SK-N-MC (cell line): ENCODE measurements around the gene CD4.

ENCODE experiments used
- DNase-seq: peaks from one replicate; pipeline ENCODE4 v3.0.0-alpha.2; 2011; ENCODE audit warnings: low read depth, low spot score
- H3K27ac ChIP-seq: fragments of 200-600 bp; sonication (generic); 2 replicates; pipeline ENCODE4 v1.5.1; 2016; ENCODE audit warnings: mixed run types
- H3K36me3 ChIP-seq: fragments of 200-600 bp; sonication (generic); 2 replicates; pipeline ENCODE4 v1.6.1; 2017; ENCODE audit warnings: antibody characterized with exemption, low read length, mixed read lengths; ENCODE audit not compliant: insufficient read depth
- H3K4me3 ChIP-seq: fragments of 200-600 bp; sonication (generic); 2 replicates; pipeline ENCODE4 v1.5.1; 2016
- H3K9ac ChIP-seq: fragments of 200-600 bp; sonication (generic); 2 replicates; pipeline ENCODE4 v1.8.0; 2017; ENCODE audit warnings: mixed run types, mixed read lengths; ENCODE audit not compliant: insufficient read length
- H3K9me3 ChIP-seq: fragments of 200-600 bp; sonication (generic); 2 replicates; pipeline ENCODE4 v1.6.1; 2017; ENCODE audit warnings: low read depth, mild to moderate bottlenecking, antibody characterized with exemption, low read length, moderate library complexity, mixed read lengths
- EZH2 ChIP-seq: fragments of 200-600 bp; sonication (generic); IDR thresholded peaks from one replicate; pipeline ENCODE4 v1.6.1; 2017; ENCODE audit warnings: antibody characterized with exemption
- FOXP2 ChIP-seq: optimal IDR thresholded peaks from 2 replicates; pipeline ENCODE3; 2011; ENCODE audit warnings: mild to moderate bottlenecking, moderate library complexity; ENCODE audit not compliant: insufficient read depth; ENCODE audit errors: extremely low read length, control extremely low read depth
- POLR2AphosphoS5 ChIP-seq: IDR thresholded peaks from 2 replicates; pipeline ENCODE4 v1.6.1; 2012; ENCODE audit warnings: mild to moderate bottlenecking, low read depth, low read length, borderline replicate concordance

CD4 gene

GRCh38 chr12:6849427-6849826 lies 60.1 kb downstream of the CD4 start:
- H3K4me3 ChIP-seq, result peak overlapping the region; percentile 82
- H3K9me3 ChIP-seq, result no peaks in the 10 kb centered on the region
- no peak overlapping the region for H3K27ac ChIP-seq
- H3K9ac ChIP-seq, result peak overlapping the region; percentile 77
- TF ChIP-seq EZH2 (no peak), POLR2AphosphoS5 (no peak), FOXP2 (no peak)
- no peak for DNase-seq
- peaks cover 36% of the 10 kb centered on the region for H3K36me3 ChIP-seq

DNA sequence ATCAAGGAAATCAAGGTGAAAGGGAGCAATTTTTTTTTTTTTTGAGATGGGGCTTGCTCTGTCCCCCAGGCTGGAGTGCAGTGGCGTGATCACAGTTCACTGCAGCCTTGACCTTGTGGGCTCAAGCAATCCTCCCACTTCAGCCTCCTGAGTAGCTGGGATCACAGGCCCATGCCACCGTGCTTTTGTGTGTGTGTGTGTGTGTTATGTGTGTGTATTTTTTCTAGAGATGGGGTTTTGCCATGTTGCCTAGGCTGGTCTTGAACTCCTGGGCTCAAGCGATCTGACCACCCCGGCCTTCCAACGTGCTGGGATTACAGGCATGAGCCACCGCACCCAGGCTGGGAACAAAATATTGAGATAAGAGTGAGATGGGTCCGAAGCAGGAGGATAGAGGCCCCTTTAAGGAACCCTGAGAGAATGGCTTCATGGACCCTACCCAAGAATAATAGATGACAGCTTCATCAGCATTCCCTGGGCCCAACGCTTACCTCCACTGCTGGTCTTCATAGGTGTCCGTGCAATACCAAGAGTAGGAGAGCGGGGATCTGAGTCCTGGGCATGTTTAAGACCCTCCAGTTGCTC lies 60.7 kb downstream of the CD4 start:
- no peak for DNase-seq
- H3K4me3 ChIP-seq, result peak overlapping the region; percentile 82
- H3K9me3 ChIP-seq, result no peaks in the 10 kb centered on the region
- TF ChIP-seq POLR2AphosphoS5, result no peak
- TF ChIP-seq EZH2, result no peak
- no peak for TF ChIP-seq FOXP2
- no peak overlapping the region for H3K27ac ChIP-seq
- H3K36me3 ChIP-seq, result peaks cover 37% of the 10 kb centered on the region
- peak overlapping the region; percentile 77 for H3K9ac ChIP-seq

- Histone ChIP-seq H3K4me3 (peak overlapping the region; percentile 82), H3K9ac (peak overlapping the region; percentile 77), H3K27ac (no peak overlapping the region), H3K36me3 (peaks cover 44% of the 10 kb centered on the region), H3K9me3 (no peaks in the 10 kb centered on the region)
- TF ChIP-seq POLR2AphosphoS5 (no peak), FOXP2 (no peak), EZH2 (no peak)
- no peak for DNase-seq
Observed at GRCh38 chr12:6850796-6851152, 61.4 kb downstream of the CD4 start.

DNA sequence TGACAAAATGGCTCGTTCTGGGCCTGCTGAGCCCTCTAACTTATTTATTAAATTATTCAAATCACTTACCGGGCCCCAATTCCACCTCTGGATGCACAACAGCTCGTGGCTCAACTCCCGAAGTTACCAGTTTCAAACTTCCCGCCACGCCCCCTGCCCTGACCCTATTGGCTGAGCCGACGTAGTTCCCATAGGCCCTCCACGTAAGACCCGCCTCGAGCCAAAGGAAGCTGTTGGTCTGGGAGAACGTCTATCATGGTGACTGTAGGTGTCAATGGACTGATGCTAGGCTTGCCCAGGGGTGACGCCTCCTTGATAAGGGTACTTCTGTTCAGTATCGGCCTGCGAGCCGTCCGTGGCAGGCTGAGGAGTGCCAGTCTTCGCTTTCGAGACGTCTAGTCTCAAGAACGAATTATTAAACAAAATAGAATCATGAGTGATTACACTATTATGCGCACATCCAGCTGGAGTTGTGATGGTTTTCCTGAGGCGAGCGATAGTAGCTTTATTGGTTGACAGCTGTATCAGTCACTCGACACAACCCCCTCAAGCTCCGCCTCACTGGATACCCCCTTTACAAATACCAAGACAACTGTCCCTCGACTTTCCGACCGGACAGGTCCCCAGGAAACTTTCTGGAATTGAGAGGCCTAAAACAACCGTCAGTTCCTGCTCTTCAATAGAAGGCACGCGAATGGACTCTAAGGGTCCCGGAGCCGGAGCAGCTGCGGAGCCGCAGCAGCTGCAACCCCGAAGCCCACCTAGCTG lies 62.0 kb downstream of the CD4 start, which contains the start of gene CDCA3:
Gene CDCA3, minus strand, starts transcription at position 134 of the 768 bp plus-strand sequence. CDS start 334 bp downstream, outside the sequence.
- H3K36me3 ChIP-seq, result peaks cover 49% of the 10 kb centered on the region
- peak within 1 kb of the TSS; percentile 92 for H3K27ac ChIP-seq
- peak within 1 kb of the TSS; percentile 86 for H3K9ac ChIP-seq
- H3K4me3 ChIP-seq, result peak within 1 kb of the TSS; percentile 82
- TF ChIP-seq EZH2 (no peak), POLR2AphosphoS5 (peak; percentile 76; the same call in 1 of the 2 replicates), FOXP2 (peak; percentile 53)
- peak; percentile 97 for DNase-seq
- H3K9me3 ChIP-seq, result no peaks in the 10 kb centered on the region

DNA sequence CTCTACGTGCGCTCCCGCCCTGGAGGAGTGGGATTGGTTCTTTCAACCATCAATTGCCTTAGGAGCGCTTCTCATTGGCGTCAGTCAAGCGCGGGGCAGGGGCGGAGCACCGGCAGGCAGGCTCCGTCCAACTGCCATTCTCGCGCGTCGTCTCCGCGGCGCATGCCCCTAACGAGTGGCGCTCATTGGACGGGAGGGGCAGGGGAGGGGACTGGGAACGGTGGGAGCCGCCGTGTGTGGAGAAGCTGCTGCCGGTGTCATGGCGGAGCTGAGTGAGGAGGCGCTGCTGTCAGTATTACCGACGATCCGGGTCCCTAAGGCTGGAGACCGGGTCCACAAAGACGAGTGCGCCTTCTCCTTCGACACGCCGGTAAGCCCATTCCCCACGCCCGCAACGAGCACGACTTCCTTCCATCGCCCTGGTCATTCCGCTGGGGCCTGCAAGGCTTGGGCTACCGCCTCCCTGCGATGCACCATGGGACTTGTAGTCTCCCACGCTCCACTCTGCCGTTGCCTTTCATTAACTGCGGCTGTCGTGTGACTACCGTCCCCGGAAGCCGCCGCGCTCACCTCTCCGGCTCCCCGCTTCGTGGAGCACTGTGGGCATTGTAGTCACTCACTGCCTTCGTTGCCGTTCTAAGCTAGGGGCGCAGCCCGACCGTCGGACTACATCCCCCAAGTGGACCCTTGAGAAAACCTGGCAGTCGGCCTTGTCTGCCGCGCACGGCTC lies 62.8 kb downstream of the CD4 start, which contains the start of gene USP5:
Gene USP5, plus strand, starts transcription at position 230 of the 730 bp plus-strand sequence. Its CDS starts 30 bp downstream, at position 260.
- peak within 1 kb of the TSS; percentile 92 for H3K27ac ChIP-seq
- peak within 1 kb of the TSS; percentile 82 for H3K4me3 ChIP-seq
- peaks cover 50% of the 10 kb centered on the region for H3K36me3 ChIP-seq
- no peaks in the 10 kb centered on the region for H3K9me3 ChIP-seq
- TF ChIP-seq EZH2 (no peak), POLR2AphosphoS5 (peak; percentile 69; the same call in 1 of the 2 replicates)
- H3K9ac ChIP-seq, result peak within 1 kb of the TSS; percentile 86
- peak; percentile 97 for DNase-seq

GRCh38 chr12:6852651-6853354 lies 63.5 kb downstream of the CD4 start:
- H3K4me3 ChIP-seq, result peak overlapping the region; percentile 82
- peaks cover 50% of the 10 kb centered on the region for H3K36me3 ChIP-seq
- no peak overlapping the region; the same call in 1 of the 2 replicates for H3K27ac ChIP-seq
- TF ChIP-seq POLR2AphosphoS5, result no peak
- TF ChIP-seq EZH2, result no peak
- no peak for TF ChIP-seq FOXP2
- no peak for DNase-seq
- peak overlapping the region; percentile 80 for H3K9ac ChIP-seq
- no peaks in the 10 kb centered on the region for H3K9me3 ChIP-seq

- Histone ChIP-seq H3K9ac (peak overlapping the region; percentile 80), H3K4me3 (peak overlapping the region; percentile 82; the same call in 1 of the 2 replicates), H3K27ac (no peak overlapping the region), H3K36me3 (peaks cover 52% of the 10 kb centered on the region), H3K9me3 (no peaks in the 10 kb centered on the region)
- no peak for TF ChIP-seq EZH2
- DNase-seq, result no peak
Observed at GRCh38 chr12:6853626-6854025, 64.3 kb downstream of the CD4 start.

DNA sequence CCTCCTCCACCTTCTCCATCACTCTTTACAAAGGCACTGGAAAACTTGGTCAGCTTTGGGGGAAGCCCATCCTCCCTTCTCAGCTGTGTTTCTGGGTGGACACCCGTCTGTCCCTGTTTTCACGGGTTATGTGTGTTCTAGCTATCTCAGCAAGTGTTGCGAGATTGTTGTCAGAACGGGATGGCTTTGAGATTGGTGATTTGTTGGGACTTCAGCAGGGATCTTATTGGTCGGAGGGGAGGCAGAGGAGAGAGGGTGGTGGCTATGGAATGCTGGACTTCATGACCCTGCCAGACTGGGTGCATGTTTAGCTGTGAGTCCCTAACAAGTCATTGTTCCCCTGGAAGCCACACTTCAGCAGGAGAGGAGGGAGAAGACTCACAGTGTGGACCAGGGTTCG lies 64.7 kb downstream of the CD4 start:
- TF ChIP-seq FOXP2 (no peak), EZH2 (no peak), POLR2AphosphoS5 (no peak)
- Histone ChIP-seq H3K27ac (no peak overlapping the region), H3K9ac (no peak overlapping the region), H3K4me3 (no peak overlapping the region), H3K36me3 (peaks cover 52% of the 10 kb centered on the region), H3K9me3 (no peaks in the 10 kb centered on the region)
- no peak for DNase-seq
